SK-N-SH (cell line): ENCODE data around the gene CHMP4A. TPM values are rescaled to one million over a fixed set of nuclear protein-coding genes. Genes with fewer than 3 reads are reported as not detected.

ENCODE experiments used
- CTCF ChIA-PET: fragments of 300-600, 350-600 bp; formaldehyde crosslinking; extraction: SDS; loops from one replicate; lab custom pipeline; 2021; lab: Yijun Ruan, JAX
- POLR2A ChIA-PET: fragments of 350-600 bp; sonication (Branson Sonifier 250); formaldehyde crosslinking; extraction: SDS; loops from one replicate; lab custom pipeline; 2020; ENCODE audit warnings: antibody characterized with exemption, inconsistent platforms; lab: Yijun Ruan, JAX
- DNase-seq: peaks from one replicate; pipeline ENCODE4 v3.0.0; 2012
- H2AFZ ChIP-seq: fragments of 200-600 bp; sonication (generic); 2 replicates; pipeline ENCODE4 v1.8.1; 2016; ENCODE audit warnings: antibody characterized with exemption, mild to moderate bottlenecking, low read depth
- H3F3A ChIP-seq: fragments of 200-600 bp; sonication (generic); replicated peaks from 2 replicates; pipeline ENCODE3; 2016; ENCODE audit warnings: antibody characterized with exemption, mild to moderate bottlenecking; ENCODE audit not compliant: insufficient read depth
- H3K27ac ChIP-seq, 2 experiments: fragments of 200-500 bp in 1 of 2; fragments of 200-600 bp in 1 of 2; sonication (Bioruptor generic) in 1 of 2; sonication (generic), shearing (Covaris generic) in 1 of 2; 2 replicates each; pipeline versions ENCODE4 v1.5.1 to v1.6.1; 2014 to 2016; ENCODE audit warnings: low read depth in 2 of 2, inconsistent platforms in 1 of 2, low read length in 1 of 2, mild to moderate bottlenecking in 1 of 2, mixed read lengths in 1 of 2
- H3K27me3 ChIP-seq: fragments of 200-600 bp; sonication (generic), shearing (Covaris generic); 2 replicates; pipeline ENCODE4 v1.6.1; 2016; ENCODE audit warnings: mixed run types; ENCODE audit not compliant: insufficient read depth
- H3K36me3 ChIP-seq, 2 experiments: fragments of 200-500 bp in 1 of 2; fragments of 200-600 bp in 1 of 2; sonication (Bioruptor generic) in 1 of 2; sonication (generic) in 1 of 2; replicated peaks in 1 of 2; 2 replicates each; pipeline versions ENCODE3 to v1.5.1; 2014 to 2016; ENCODE audit warnings: low read length in 1 of 2, mild to moderate bottlenecking in 1 of 2; ENCODE audit not compliant: insufficient read depth in 2 of 2, control insufficient read depth in 1 of 2
- H3K4me1 ChIP-seq, 2 experiments: fragments of 200-500 bp in 1 of 2; fragments of 200-600 bp in 1 of 2; sonication (Bioruptor generic) in 1 of 2; sonication (generic), shearing (Covaris generic) in 1 of 2; 2 replicates each; pipeline versions ENCODE4 v1.5.1 to v1.6.1; 2014 to 2016; ENCODE audit warnings: low read depth in 1 of 2, low read length in 1 of 2, mixed run types in 1 of 2; ENCODE audit not compliant: insufficient read depth in 2 of 2, control insufficient read depth in 1 of 2
- H3K4me2 ChIP-seq: fragments of 200-600 bp; sonication (generic), shearing (Covaris generic); 2 replicates; pipeline ENCODE4 v1.6.1; 2017; ENCODE audit warnings: mixed run types
- H3K4me3 ChIP-seq, 2 experiments: fragments of 200-500 bp in 1 of 2; fragments of 200-600 bp in 1 of 2; sonication (Bioruptor generic) in 1 of 2; sonication (generic), shearing (Covaris generic) in 1 of 2; 2 replicates each; pipeline versions ENCODE4 v1.5.1 to v1.8.1; 2014 to 2016; ENCODE audit warnings: low read depth in 2 of 2, inconsistent platforms in 1 of 2, low read length in 1 of 2, mild to moderate bottlenecking in 1 of 2, mixed read lengths in 1 of 2, moderate library complexity in 1 of 2
- H3K79me2 ChIP-seq: fragments of 200-600 bp; sonication (generic); 2 replicates; pipeline ENCODE4 v1.8.1; 2017; ENCODE audit warnings: mild to moderate bottlenecking; ENCODE audit not compliant: insufficient read depth
- H3K9ac ChIP-seq: fragments of 200-600 bp; sonication (generic); 2 replicates; pipeline ENCODE4 v1.6.1; 2017; ENCODE audit warnings: mixed run types
- H3K9me2 ChIP-seq: fragments of 200-600 bp; sonication (generic); 2 replicates; pipeline ENCODE4 v1.6.1; 2017; ENCODE audit warnings: mixed run types
- H3K9me3 ChIP-seq: fragments of 200-600 bp; sonication (generic); 2 replicates; pipeline ENCODE4 v1.6.1; 2017; ENCODE audit warnings: mixed run types, mild to moderate bottlenecking, moderate library complexity
- H4K20me1 ChIP-seq: fragments of 200-600 bp; sonication (generic); 2 replicates; pipeline ENCODE4 v1.6.1; 2017; ENCODE audit warnings: mild to moderate bottlenecking, mixed run types; ENCODE audit not compliant: insufficient read depth
- EZH2phosphoT487 ChIP-seq: fragments of 200-600 bp; sonication (generic); IDR thresholded peaks from 2 replicates; pipeline ENCODE4 v1.6.1; 2017; ENCODE audit warnings: low read depth, mixed run types, mild to moderate bottlenecking, antibody characterized with exemption, moderate library complexity, borderline replicate concordance
- FOSL2 ChIP-seq: IDR thresholded peaks from 2 replicates; pipeline ENCODE4 v1.4.0; 2012; ENCODE audit warnings: low read depth, mild to moderate bottlenecking, moderate library complexity, borderline replicate concordance
- GATA2 ChIP-seq: sonication (generic); formaldehyde crosslinking; IDR thresholded peaks from 2 replicates; pipeline ENCODE4 v1.5.0; 2020; ENCODE audit warnings: mild to moderate bottlenecking, missing genetic modification reagents
- TEAD4 ChIP-seq: IDR thresholded peaks from 2 replicates; pipeline ENCODE4 v1.4.0; 2012; ENCODE audit warnings: mild to moderate bottlenecking, borderline replicate concordance; ENCODE audit not compliant: insufficient read depth
- WGBS: methylation state at CpG from one replicate; pipeline ENCODE4 v1.1.6; 2017; ENCODE audit warnings: low lambda C conversion rate; 5-methylcytosine and 5-hydroxymethylcytosine counted together
- polyA plus RNA-seq, 3 experiments: library from polyadenylated mRNA; depleted of rRNA; stranded (reverse); fragments of >200 nt; gene quantifications; 2 replicates each; pipeline ENCODE4 v1.2.3, GENCODE V29; 2012
- TF ChIP-seq, protein P1 (sequence below): IDR thresholded peaks from 2 replicates; pipeline ENCODE4 v1.4.0; 2012; ENCODE audit warnings: low read depth, borderline replicate concordance
- TF ChIP-seq, protein P2 (sequence below): fragments of 200-600 bp; sonication (generic); IDR thresholded peaks from 2 replicates; pipeline ENCODE4 v1.6.1; 2017; ENCODE audit warnings: antibody characterized with exemption, mild to moderate bottlenecking, moderate library complexity

Gene CHMP4A
- polyA plus RNA-seq, 1 of the 3 experiments (the other 2 are of a cell fraction) = 92.4 TPM

DNA sequence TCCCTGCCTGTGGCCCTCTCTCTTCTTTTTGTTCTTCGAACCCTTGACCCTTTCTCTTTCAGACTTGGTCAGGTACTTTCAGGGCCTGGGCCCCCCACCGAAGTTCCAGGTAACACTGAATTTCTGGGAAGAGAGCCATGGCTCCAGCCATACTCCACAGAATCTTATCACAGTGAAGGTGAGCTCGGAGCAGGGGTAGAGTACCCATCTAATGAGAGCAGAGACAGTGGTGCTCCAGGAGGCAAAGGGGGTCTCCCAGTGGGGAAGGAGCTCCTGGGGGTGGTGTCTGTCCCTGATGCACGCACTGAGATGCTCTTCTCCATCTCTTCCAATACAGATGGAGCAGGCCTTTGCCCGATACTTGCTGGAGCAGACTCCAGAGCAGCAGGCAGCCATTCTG is 47.5 kb downstream of the CHMP4A start:
- no peaks in the 10 kb centered on the region for H3K9me3 ChIP-seq
- no peak for DNase-seq
- H3K27me3 ChIP-seq = no peaks in the 10 kb centered on the region
- H3K9ac ChIP-seq = no peak overlapping the region
- no peak overlapping the region for H3K4me3 ChIP-seq
- CTCF ChIA-PET = interaction anchor here (0.8 kb wide), 1 partner anchor 107 kb away, joined by 3 read pairs; no protein-coding TSS in a partner anchor
- peaks cover under 1% of the 10 kb centered on the region; the same call in 1 of the 2 replicates for H4K20me1 ChIP-seq
- no peak overlapping the region for H2AFZ ChIP-seq
- H3K79me2 ChIP-seq = peaks cover 23% of the 10 kb centered on the region
- no peak overlapping the region for H3K4me2 ChIP-seq
- peaks cover 3% of the 10 kb centered on the region for H3F3A ChIP-seq
- no peak for TF ChIP-seq EZH2phosphoT487
- TF ChIP-seq, all 33 proteins: peak for 0
- WGBS = 94% methylated on average over 5 of the region's 5 CpGs
- POLR2A ChIA-PET = no interaction called here
- Histone ChIP-seq H3K4me1 (peaks cover under 1 to 15% of the 10 kb centered on the region in 2 experiments; a peak in 1 of 4 replicates), H3K9me2 (no peaks in the 10 kb centered on the region), H3K27ac (no peak overlapping the region), H3K36me3 (peaks cover 16 to 40% of the 10 kb centered on the region in 2 experiments)

DNA sequence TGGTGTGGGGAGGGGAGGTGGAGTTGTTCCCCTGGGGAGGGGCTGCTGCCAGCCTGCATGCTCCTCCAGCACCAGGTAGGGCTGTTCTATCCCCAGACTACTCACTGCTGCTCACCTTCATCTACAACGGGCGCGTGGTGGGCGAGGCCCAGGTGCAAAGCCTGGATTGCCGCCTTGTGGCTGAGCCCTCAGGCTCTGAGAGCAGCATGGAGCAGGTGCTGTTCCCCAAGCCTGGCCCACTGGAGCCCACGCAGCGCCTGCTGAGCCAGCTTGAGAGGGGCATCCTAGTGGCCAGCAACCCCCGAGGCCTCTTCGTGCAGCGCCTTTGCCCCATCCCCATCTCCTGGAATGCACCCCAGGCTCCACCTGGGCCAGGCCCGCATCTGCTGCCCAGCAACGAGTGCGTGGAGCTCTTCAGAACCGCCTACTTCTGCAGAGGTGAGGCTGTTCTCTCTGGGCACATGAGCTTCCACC is 48.7 kb downstream of the CHMP4A start:
- no peak overlapping the region for H3K27ac ChIP-seq
- no peak overlapping the region for H2AFZ ChIP-seq
- H3K9me3 ChIP-seq = no peaks in the 10 kb centered on the region
- 92% methylated on average over 9 of the region's 14 CpGs for WGBS
- H3K4me3 ChIP-seq = no peak overlapping the region
- ChIA-PET CTCF (interaction anchor here (0.9 kb wide), 1 partner anchor 14 kb away, joined by 3 read pairs; no protein-coding TSS in a partner anchor), POLR2A (interaction anchor here (0.9 kb wide), 1 partner anchor 16 kb away, joined by 4 read pairs; no protein-coding TSS in a partner anchor)
- no peak overlapping the region for H3K9ac ChIP-seq
- peaks cover 15% of the 10 kb centered on the region for H3F3A ChIP-seq
- H3K4me1 ChIP-seq = peaks cover 4 to 22% of the 10 kb centered on the region in 2 experiments; a peak in 1 of 4 replicates
- DNase-seq = no peak
- TF ChIP-seq GATA2 (CRISPR knock-in tag) (no peak), TEAD4 (no peak), FOSL2 (no peak)
- TF ChIP-seq, protein P1, sequence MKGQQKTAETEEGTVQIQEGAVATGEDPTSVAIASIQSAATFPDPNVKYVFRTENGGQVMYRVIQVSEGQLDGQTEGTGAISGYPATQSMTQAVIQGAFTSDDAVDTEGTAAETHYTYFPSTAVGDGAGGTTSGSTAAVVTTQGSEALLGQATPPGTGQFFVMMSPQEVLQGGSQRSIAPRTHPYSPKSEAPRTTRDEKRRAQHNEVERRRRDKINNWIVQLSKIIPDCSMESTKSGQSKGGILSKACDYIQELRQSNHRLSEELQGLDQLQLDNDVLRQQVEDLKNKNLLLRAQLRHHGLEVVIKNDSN = no peak
- TF ChIP-seq, protein P2, sequence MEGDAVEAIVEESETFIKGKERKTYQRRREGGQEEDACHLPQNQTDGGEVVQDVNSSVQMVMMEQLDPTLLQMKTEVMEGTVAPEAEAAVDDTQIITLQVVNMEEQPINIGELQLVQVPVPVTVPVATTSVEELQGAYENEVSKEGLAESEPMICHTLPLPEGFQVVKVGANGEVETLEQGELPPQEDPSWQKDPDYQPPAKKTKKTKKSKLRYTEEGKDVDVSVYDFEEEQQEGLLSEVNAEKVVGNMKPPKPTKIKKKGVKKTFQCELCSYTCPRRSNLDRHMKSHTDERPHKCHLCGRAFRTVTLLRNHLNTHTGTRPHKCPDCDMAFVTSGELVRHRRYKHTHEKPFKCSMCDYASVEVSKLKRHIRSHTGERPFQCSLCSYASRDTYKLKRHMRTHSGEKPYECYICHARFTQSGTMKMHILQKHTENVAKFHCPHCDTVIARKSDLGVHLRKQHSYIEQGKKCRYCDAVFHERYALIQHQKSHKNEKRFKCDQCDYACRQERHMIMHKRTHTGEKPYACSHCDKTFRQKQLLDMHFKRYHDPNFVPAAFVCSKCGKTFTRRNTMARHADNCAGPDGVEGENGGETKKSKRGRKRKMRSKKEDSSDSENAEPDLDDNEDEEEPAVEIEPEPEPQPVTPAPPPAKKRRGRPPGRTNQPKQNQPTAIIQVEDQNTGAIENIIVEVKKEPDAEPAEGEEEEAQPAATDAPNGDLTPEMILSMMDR = no peak
- TF ChIP-seq, all 33 proteins: peak for 0
- Histone ChIP-seq H3K27me3 (no peaks in the 10 kb centered on the region), H3K79me2 (peaks cover 23% of the 10 kb centered on the region), H3K36me3 (peaks cover 16 to 48% of the 10 kb centered on the region in 2 experiments), H3K4me2 (no peak overlapping the region), H4K20me1 (peaks cover 4% of the 10 kb centered on the region; the same call in 1 of the 2 replicates), H3K9me2 (no peaks in the 10 kb centered on the region)
